Germinal center (tissue), 1 donor: Measurements from ENCODE around the gene CEMIP.

Source experiments
- DNase-seq: peaks from one replicate; pipeline ENCODE4 v3.0.0; 2012; ENCODE audit warnings: mixed read lengths, low spot score

The CEMIP gene

GRCh38 chr15:80787316-80787715, 8.1 kb downstream of the CEMIP start:
- no peak for DNase-seq

- no peak for DNase-seq
Measured at GRCh38 chr15:80788536-80788935, 9.4 kb downstream of the CEMIP start.

DNA sequence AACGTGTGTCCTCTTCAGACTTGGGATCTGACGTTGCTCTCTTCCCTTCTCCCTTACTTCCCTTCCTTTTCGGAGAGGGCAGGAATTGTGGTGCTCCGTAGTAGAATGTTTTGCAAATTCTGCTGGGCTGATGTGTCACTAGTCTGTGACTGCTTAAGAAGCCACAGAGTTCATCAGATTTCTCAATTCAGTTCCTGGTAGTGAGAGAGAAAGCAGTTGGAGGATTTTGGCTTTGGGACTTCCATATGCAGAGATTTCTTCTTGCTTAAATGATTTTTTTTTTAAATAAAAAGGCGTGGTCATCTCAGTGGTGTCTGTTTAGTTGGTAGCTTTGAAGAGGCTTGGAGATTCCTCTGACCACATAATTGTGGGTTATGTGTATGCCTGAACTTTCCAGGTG, 10.1 kb downstream of the CEMIP start:
- no peak for DNase-seq

DNA sequence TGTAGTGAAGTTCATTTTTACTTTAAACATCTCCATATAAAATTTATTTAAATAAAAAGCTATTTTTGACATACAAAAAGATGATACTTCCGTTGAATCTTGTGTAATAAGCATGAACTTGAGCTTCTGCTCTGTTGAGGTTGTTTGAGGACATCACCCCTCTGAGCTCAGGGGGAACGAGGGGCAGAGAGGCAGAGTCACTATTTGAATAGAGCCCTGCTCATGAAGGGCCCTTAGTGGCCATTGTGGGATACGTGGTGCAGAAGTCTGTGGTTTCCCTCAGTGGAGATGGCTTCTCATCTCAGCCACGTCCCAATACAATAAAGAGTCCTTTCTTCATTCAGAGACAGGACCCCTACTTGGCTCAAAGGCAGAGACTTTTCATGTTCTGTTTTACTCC, 10.6 kb downstream of the CEMIP start:
- DNase-seq = no peak

GRCh38 chr15:80790236-80790635, 11.1 kb downstream of the CEMIP start:
- DNase-seq = no peak

DNA sequence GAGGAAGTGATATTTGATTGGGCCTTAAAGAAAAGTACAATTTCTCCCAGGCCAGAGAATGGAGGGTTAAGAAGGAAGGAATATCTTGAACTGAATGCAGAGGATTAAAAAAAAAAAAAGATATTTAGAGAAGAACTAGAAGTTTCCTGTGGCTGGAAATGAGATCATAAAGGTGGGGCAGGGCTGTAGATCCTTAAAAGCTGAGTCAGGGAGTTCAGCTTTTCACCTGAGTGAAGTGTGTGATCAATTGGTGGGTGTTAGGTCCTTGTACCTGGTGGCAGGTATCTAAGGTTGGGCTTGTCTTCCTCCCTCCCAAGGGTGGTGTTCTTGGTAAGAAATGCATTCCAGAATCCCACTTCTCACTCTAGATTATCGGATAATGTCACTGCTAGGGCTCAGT, 11.8 kb downstream of the CEMIP start:
- no peak for DNase-seq

- no peak for DNase-seq
Measured at GRCh38 chr15:80796407-80796806, 17.2 kb downstream of the CEMIP start.

DNA sequence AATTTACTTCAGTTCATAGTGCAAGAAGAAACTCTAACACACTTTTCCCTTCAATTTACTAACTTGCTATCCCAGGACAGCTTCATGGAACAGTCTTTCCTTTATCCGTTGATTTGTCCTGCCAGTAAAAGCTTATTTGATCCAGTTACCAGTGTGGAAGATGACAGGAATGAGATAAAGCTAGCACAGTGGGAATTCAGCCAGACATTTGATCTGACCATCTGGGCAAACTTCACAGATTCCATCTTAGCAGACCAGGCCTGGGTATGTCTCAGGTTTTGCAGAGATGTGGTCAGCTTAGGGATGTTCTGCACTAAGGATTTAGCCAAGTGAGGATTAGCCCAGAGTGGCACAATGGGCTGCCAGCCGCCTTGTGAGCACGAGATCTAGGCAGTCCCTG, 19.7 kb downstream of the CEMIP start:
- no peak for DNase-seq

DNA sequence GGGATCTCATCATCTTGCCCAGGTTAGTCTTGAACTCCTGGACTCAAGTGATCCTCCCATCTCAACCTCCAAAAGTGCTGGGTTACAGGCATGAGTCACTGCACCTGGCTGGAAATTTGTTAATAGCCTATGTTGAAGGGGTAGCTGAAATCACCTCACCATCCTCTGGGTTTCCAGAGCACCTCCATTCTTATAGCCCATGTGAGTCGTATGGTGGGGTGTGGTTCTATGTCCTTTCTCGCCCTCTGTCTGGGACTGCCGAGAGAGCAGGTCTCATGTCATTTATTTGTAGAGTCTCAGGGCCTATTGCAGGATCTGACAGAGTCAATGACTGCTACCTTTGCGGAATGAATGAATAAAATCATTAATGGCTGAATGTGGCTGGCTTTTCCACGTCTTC, 20.9 kb downstream of the CEMIP start:
- DNase-seq = no peak

DNA sequence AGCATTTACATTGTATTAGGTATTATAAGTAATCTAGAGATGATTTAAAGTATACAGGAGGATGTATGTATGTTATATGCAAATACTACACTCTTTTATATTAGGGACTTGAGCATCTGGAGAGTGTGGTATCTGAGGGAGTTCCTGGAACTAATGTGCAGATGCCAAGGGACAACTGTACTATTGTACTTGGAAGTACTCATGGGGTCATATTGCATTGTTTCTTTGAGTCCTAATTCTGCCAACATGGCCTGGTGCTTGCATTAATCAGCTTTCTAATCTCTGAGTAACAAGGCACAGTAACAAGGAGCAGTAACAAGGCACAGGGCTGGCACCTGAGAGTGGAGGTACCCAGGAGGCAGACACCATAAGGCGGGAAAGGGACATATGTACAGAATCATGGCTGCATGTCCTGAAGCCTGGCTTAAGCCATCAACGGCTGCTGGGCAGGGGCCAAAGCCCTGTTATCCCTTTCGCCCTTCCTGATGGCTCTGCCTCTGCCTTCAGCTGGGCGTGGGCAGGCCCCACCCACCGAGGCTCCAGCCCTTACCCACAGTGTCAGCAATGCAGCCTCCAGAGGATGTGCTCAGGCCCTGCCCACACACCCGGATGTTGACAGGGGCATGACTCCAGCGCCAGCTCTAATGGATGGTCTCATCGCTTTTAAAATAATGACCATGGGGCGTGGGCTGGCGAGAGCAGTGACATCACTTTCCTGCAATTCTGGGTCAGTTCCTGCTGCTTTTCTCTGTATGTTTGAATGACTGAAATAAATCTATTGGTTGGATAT, 22.9 kb downstream of the CEMIP start:
- DNase-seq = no peak

DNA sequence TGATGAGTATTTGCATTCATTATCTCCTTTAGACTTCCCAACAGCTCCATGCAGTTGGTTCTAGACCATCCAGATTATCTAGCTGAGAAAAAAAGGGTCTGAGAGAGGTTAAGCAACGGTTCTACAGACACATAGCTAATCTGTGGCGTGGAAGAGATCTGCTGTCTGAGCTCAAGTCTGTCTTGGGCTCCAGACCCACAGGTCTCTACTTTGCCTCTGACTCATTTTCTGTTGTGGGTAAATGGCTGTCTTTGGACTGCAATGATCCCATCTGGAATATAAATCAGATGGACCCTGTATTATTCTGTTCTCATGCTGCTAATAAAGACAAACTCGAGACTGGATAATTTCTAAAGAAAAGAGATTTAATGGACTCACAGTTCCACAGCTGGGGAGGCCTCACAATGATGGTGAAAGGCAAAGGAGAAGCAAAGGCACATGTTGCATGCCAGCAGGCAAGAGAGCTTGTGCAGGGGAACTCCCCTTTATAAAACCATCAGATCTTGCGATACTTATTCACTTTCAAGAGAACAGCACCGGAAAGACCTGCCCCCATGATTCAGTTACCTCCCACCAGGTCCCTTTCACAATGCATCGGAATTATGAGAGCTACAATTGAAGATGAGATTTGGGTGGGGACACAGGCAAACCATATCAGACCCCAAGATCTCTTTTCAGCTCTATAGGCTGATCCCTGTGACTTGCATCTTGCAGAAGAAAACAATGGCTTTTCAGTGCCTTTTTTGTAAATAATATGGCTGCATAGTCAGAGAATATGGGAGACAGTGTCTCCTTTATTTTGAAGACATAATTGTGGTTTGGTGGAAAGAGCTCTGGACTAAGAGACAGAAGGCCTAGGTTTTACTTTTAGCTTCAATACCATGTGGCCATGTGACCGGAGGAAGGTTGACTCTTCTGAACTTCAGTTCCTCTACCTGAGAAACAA, 24.7 kb downstream of the CEMIP start:
- no peak for DNase-seq

GRCh38 chr15:80804970-80805495, 25.9 kb downstream of the CEMIP start:
- no peak for DNase-seq

- DNase-seq = no peak
Measured at GRCh38 chr15:80811781-80812315, 32.7 kb downstream of the CEMIP start.

- no peak for DNase-seq
Measured at GRCh38 chr15:80815106-80815505, 35.9 kb downstream of the CEMIP start.

GRCh38 chr15:80816049-80816653, 37.0 kb downstream of the CEMIP start:
- DNase-seq = no peak

GRCh38 chr15:80816936-80817335, 37.8 kb downstream of the CEMIP start:
- no peak for DNase-seq

DNA sequence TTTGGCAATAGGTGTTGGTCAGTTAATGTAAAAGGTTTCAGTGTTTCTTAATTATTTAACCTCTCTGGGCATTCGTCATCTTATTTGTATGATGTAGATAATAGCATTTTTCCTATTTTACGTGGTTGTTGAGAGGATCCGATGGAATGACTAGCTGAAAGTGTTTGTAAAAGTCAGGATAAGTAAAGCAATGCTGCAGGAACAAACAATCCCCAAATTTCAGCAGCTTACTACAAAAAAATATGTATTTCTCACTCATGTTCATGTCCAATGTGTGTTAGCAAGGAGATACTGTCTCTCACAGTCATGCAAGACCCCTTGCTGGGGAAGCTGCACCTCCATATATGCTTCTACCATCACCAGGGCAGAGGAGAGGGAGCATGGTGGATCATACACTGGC, 38.7 kb downstream of the CEMIP start:
- DNase-seq = no peak

GRCh38 chr15:80819001-80819400, 39.8 kb downstream of the CEMIP start:
- no peak for DNase-seq

DNA sequence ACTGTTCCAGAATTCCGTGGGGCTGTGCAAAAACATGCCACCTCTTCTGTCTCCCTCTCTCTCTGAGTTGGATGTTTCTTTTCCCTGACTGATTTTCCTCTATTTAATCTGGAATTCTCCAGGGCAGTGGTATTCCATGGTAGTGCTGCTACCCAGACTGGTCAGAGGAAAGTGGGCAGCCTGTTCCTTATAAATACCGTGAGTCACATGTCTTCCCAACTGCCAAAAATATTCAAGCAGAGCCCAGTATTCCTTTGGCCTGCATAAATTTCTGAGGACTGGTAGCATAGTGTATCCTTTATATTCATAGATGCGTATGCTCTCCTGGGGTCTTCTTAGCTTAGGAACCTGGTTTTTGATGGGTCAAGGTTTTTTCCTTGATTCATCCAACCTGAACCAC, 40.9 kb downstream of the CEMIP start:
- DNase-seq = no peak

GRCh38 chr15:80822256-80822655, 43.1 kb downstream of the CEMIP start:
- DNase-seq = no peak

- DNase-seq = no peak
Measured at GRCh38 chr15:80822676-80823075, 43.5 kb downstream of the CEMIP start.

DNA sequence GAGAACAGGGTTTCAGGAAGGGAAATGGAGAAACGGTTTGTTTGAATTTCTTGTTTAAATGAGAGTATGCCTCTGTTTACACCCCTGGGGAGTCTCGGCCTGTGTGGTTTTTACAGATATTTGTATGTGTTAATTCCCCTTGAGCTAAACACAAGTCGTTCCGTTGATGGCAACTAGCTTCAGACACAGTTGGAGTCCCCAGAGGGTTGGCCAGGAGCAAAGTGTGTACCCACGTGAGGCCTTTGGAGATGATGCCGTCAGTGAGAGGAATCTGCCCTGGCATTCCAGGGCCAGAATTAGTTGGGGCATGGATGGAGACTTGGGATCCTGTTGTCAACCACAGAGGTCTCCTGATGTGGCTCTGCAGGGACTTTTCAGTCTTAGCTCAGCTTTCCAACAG, 44.0 kb downstream of the CEMIP start:
- DNase-seq = no peak
